Measurements from ENCODE around the gene BIN2.
A peak's percentile ranks its signal among the peaks of the same experiment; 100 is the strongest.

The BIN2 gene

GRCh38 chr12:51253276-51253675, 70.7 kb downstream of the BIN2 start:
- DNase-seq: no peak

GRCh38 chr12:51247523-51248206, 76.3 kb downstream of the BIN2 start:
- DNase-seq: no peak

GRCh38 chr12:51246254-51246853, 77.6 kb downstream of the BIN2 start:
- DNase-seq: peak; percentile 37

- no peak for DNase-seq
Observed at GRCh38 chr12:51245476-51246253, 78.3 kb downstream of the BIN2 start.

- DNase-seq: no peak
Observed at GRCh38 chr12:51244269-51244668, 79.7 kb downstream of the BIN2 start.

GRCh38 chr12:51242876-51243275, 81.1 kb downstream of the BIN2 start:
- DNase-seq: no peak

- no peak for DNase-seq
Observed at GRCh38 chr12:51242120-51242519, 81.9 kb downstream of the BIN2 start.

GRCh38 chr12:51240971-51241370, 83.0 kb downstream of the BIN2 start:
- DNase-seq: no peak

- DNase-seq: peak; percentile 97
Observed at GRCh38 chr12:51238510-51239334, 85.3 kb downstream of the BIN2 start, which contains the start of gene DAZAP2. TSS of gene DAZAP2 (plus strand) at chr12:51238826. CDS start at chr12:51238908, 82 bp downstream.

- DNase-seq: peak; percentile 27
Observed at GRCh38 chr12:51238037-51238509, 85.9 kb downstream of the BIN2 start.

GRCh38 chr12:51234530-51234929, 89.4 kb downstream of the BIN2 start:
- DNase-seq: no peak

GRCh38 chr12:51232642-51233041, 91.3 kb downstream of the BIN2 start:
- no peak for DNase-seq

Data from right hindlimb (tissue), 1 donor.